ENCODE measurements around the gene SPTBN1.

Gene SPTBN1

DNA sequence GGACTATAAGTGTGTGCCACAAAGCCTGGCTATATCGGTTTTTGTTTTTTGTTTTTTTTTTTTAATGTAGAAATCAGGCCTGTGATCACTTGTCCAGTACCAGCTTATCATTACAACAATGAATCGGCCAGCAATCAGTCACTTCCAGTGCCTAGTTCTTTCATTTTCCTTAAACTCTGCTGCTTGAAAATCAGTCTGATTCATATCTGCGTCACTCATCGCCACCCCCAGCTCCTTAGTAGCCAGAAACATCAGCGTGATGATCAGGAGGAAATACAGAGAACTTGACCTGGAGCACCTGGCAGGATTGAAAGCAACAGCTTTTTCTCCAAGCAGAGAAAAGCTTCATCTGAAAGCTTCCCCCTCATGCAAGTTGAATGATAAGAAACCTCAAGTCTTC is 75.4 kb downstream of the SPTBN1 start:
- no peak for DNase-seq

DNA sequence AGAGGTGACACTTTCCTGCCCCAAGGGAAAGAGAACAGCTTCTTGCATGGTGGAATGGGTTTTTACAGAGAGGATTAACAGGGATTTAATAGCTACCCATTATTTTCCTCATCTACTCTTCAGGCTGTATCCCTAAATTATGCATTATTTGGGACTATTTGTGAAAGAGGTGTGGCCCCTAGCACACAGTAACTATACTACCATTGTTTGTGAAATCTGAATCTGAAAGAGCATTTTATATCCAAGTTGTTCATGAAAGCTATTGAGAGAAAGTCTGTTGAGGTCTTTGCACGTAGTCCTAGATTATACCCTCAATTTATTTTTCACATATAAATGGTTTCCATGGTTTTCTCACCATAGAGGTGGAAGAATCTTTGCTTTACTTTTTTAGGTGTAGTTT is 78.1 kb downstream of the SPTBN1 start:
- no peak for DNase-seq

DNA sequence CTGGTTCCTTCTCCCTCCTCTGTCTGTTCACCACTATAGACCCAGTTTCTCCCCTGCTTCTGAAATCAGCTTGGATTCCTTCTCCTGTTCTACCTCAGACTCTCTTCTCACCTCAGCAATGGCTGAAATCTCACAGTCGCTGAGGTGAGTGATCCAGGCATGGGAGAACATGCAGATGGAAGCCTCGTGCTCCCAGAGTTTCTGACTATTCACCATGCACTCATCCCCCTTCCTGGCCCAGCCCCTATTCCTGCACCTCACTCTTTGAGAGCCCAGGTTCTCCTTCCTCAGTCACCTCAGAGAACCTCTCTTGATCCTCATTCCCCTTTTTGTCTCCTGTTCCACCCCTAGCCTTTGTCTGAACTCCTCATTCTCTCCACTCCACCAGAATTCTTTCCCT is 78.5 kb downstream of the SPTBN1 start:
- DNase-seq: no peak

DNA sequence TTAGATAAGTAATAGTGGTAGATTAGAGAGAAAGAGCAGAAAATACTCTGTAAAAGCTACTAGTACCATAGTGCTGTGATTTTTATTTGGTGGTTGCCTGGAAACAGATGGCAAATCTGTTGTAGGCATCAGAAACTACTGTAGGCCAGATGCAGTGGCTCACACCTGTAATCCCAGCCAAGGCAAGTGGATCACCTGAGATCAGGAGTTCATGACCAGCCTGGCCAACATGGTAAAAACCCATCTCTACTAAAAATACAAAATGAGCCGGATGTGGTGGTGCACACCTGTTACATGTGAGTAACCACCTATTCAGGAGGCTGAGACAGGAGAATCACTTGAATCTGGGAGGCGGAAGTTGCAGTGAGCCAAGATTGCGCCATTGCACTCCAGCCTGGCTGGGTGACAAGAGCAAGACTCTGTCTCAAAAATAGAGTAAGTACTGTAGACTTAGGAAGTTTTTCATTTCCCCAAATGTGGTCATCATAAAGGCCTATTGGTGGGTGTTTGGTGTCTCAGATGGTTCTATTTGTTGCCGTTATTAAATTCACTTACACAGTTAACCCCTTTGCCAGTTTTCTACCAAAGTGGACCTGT is 79.6 kb downstream of the SPTBN1 start:
- no peak for DNase-seq

DNA sequence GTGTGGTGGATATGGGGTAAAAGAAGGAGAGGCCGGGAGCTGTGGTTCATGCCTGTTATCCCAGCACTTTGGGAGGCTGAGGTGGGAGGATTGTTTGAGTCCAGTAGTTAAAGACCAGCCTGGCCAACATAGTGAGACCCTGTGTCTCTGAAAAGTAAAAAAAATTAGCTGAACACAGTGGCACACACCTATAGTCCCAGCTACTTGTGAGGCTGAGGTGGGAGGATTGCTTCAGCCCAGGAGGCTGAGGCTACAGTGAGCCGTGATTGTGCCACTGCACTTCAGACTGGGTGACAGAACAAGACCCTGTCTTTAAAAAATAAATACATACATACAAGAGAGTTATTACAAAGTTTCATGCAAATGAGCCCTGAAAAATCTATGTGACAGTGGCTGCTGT is 80.6 kb downstream of the SPTBN1 start:
- no peak for DNase-seq

DNA sequence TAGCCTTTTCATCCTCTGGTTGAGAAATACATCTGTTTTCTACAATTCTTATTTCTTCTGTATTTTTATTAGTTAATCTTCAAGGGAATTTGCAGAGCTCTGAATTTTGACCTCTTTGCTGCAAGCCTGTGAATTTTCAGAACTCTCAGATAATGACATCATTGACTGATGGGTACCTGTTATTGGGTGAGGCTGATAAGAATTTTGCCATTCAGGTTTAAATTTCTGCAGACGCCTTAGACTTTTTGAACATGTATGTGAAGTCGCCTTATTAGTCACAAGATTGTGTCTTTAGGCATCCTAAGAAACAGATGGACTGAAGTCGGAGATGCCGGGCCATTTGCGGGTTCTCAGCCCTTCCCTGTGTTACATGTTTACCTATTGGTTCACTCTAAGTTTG is 82.4 kb downstream of the SPTBN1 start:
- DNase-seq: no peak

DNA sequence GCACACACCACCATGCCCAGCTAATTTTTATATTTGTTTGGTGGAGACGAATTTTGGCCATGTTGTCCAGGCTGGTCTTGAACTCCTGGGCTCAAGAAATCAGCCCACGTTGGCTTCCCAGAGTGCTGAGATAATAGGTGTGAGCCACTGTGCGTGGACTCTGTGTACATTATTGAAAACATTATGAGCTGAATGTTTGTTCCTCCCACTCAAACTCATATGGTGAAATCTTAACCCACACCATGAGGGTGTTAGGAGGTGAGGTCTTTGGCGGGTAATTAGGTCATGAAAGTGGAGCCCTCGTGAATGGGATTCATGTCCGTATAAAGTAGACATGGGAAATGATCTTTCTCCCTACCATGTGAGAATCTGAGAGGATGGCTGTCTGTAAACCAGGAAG is 83.6 kb downstream of the SPTBN1 start:
- no peak for DNase-seq

DNA sequence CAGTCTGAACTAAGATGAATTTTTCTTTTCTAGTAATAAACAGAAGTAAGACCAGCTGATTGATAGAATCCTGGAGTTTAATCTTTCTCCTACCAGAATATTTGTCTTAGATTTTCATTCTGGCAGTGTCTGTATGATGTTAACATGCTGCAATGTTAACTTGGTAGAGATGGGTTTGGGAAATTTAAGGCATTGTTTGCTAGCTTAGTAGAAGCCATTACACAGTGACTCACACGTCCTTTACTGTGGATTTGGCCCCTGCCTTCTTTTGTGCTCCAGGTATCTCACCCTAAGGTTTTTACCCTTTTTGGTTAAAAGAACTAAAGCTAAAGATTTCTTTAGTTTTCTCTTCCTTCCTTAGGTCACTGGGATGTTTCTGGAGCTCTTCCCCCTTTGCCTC is 84.1 kb downstream of the SPTBN1 start:
- DNase-seq: no peak

DNA sequence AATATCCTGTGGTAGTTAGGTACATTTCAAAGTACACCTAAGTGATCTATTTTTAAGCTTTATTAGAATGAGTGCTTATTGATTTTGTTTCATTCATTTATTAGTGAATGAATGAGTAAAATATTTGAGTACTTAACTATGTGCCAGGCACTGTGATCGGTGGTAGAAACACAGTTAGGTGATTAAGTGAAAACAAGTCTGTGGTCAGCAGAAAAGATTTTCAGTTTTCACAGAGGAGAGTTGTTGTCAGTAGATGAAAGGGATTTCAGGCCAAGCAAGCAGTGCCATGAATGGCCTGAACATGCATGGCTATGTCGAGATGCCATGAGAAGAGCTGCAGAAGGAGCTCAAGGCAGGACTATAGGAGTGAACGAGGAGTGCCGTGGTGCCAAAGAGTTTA is 85.9 kb downstream of the SPTBN1 start:
- no peak for DNase-seq

DNA sequence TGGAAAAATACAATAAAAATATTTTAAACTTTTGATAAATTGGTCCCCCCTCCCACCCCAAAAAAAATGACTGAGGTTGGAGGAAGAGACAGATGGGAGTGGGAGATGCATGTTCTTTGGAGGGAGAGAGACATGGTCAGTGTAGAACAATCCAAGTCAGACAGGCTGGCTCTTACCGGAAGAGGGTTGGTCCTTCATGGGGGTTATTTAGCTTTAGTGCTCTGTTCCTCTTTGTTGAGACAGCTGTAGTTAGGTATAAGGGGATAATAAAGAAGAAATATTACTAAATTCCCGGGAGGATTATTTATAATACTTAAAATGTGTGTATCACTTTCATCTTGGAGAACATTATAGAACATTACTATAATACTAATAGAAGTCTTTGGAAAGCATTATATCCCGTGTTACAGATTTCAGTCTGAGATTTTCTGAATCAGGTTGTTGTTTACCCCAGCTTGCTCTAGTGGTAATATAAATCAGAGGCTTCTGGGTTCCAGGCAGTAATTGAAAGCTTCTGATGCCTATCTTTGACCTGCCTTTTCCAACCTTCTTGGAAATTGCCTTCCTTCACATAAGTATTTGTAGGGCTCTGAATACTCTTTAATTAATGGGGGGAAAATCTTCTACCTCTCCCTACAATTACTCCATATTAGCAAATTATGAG is 87.7 kb downstream of the SPTBN1 start:
- DNase-seq: no peak

DNA sequence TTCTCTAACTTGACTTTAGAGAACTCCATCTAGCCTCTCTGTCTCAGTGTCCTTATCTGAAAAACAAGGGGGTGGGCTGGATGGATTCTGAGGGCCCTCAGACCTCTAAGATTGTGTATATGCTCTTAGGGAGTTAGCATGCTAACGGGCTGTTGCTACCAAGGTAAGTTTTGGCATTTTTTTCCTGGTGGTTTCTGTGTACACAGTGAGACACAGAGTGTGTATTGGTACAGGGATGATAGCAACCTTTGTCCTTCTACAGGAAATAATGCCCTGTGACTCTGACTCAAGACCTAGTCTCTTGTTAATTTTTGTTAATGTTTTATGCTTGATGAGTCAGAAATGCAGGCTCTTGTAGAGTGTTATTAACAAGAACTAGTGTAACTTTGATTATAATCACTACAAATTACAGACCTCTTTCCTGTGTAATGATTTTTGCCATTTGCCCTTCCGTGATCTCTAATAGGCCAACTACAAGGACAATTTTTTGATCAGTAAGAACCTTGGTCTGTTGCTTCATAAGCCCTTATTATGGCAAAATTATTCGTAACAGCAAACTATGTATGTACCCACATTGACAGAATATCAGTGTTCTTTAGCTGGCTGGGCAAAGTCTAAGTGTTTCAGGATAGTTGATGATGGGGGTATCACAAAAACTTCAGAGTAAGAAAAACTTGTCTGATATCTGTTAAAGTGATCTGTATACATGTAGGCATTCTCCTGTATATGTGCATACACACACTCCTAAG is 89.7 kb downstream of the SPTBN1 start:
- DNase-seq: no peak

DNA sequence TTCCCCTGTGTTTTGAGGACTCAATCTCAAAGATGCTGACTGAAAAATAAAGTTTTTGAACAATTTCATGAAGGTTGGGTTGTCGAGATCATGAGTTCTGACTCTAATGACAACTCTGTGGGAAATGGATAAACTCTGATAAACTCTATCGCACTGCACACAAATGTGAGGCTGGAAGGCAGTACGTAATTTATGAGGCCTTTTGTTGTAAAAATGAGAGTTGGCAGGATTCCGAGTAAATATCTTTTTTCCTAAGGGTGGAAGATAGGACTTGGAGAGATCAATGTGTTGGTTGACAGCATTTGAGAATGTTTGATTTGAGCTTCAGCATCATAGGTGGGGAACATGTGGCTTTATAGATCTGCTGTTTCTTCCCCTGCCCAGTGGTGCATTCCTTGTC is 90.4 kb downstream of the SPTBN1 start:
- no peak for DNase-seq

DNA sequence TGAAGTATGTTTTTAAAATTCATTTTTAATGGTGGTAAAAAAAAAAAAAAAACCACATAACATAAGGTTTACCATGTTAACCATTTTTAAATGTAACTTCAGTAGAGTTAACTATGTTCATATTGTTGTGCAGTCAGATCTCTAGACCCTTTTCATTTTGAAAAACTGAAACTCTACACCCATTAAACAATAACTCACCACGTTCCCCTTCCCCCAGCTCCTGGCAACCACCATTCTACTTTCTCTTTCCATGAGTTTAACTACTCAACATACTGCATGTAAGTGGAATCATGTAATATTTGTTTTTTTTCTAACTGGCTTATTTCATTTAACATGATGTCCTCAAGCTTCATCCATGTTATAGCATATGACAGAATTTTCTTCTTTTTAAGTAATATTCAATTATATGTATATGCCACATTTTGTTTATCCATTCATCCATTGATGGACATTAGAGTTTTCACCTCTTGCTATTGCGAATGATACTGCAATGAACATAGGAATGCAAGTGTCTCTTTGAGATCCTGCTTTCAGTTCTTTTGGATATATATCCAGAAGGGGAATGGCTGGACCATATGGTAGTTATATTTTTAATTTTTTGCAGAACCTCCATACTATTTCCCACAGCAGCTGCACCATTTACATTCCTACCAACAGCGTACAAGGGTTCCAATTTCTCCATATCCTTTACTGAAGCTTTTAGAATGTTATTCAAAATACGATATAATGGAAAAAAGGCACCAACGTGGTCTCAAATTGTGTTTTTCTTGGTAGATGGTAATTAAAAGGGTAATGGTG is 91.0 kb downstream of the SPTBN1 start:
- DNase-seq: no peak

DNA sequence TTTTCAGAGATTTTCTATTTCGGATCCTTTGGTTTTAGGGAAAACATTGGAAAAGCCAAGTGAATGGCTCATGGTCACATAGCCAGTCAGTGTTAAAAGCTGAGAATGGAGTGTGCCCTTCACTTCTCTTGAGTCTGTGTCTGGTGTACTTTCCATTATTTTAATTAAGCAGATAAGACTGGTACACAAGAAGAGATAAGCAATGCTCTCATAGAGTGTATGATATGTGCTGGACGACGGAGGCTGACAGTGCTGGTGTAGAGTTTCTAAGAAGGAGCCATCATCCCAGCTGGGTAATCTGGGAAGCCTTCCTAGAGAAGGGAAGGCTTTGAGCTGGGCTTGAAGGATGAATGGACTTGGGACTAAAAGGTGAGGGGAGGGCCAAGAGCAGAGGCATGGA is 93.3 kb downstream of the SPTBN1 start:
- DNase-seq: no peak

DNA sequence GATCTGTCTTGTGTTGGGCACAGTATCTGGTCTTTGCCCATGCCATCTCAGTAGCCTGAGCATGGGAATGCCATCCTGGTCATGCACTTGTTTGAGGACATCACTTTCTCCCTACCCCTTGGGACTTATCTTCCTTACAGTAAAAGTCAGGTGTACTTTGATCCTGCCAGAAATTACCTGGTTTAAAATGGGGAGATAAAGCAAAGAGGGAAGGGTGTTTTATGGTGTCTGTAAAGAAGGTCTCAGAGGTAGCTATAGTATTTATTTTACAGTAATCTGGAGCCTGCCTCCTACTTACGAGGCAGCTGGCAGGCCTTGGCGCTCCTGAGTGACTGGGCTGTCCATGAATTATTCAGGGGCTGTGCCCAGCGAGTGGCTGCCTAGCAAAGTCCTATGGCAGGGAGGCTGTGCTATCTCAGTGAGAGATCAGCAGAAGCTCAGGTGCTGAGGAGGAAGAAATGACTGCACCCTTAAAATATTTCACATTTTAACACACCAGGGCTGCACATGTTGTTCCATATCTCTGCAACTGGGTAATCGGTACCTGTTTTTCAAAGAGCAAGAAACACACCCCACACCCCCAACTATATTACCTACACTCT is 93.9 kb downstream of the SPTBN1 start:
- no peak for DNase-seq

DNA sequence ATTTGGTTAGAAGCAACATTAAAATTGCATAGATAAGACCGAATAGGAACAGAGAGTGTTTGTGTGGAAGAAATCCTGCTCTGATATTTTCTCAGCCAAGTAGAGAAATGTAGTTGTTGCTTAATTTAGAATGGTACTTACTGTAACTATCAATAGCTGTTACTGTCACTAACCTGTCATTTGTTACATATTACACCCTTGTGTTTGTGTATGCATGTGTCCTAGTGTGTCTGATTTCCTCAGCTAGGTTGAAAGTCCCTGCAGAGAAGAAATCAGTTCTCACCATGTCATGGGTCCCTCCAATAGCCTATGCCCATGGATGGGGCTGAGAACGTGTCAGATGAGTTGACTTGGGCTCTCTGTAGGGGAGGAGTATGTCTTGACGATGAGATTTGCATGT is 94.4 kb downstream of the SPTBN1 start:
- no peak for DNase-seq

DNA sequence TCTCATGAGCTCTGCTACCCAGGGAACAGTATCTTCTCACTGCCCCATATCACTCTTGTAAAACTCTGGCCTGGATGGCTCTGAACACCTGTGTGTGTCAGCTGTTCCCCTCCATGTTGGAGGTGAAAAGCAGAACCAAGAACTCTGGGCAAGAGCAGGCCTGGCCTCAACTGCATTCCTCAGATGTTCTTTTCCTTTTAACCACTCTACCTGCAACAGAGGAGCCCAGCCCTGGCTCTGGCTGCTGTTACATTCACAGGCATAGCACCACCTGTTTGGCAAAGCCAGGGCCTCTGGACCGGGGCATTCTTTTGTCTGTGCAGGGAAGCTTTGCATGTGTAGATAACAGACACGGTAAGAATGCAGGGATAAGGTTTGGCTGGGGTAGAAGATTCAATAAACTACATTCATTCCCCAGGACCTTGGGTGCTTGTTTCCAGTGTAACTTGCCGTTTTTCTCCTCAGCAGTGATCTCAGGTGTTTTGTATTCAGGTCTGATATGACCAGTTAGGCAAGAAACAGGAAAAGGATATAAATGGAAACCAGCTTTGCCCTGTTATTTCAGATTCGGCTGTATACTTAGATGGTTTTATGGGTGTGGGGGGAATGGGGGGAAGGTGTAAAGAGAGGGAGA is 95.1 kb downstream of the SPTBN1 start:
- no peak for DNase-seq

DNA sequence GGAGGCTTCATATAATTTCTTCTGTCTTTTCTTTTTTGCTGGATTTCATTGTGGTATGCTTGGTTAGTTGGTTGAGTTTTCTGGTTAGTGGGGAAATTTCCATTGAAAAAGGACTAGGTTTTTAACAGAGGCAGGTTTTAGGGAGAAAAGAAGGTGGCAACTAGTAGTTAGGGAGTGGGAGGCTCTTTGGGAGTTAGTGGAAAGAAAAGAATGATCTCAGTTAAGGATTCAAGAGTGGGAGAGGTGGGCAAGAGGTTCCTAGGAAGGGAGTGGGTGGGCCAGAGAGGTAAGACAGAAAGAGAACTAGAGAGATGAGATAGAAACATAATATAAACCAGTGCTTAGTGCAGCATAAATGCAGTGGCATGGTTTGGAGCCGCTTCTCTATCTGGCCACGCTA is 96.9 kb downstream of the SPTBN1 start:
- no peak for DNase-seq

DNA sequence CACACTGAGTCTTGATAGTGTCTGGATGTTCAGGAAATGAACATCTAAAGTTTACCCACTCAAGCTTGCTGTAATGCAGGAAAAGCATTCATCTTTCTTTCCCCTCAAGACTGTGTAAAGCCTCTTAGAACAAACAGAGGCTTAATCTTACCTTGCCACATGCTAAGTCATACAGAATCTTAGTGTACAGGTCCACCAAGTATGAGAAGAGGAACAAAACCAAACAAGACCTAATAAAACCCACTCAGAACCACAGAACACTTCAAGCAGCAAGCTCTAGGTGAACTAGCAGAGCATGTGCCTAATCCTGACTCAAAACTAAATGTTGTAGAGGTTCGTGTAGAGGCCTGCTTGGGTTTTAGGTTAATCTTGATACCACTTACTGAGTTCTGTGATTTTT is 97.6 kb downstream of the SPTBN1 start:
- no peak for DNase-seq

DNA sequence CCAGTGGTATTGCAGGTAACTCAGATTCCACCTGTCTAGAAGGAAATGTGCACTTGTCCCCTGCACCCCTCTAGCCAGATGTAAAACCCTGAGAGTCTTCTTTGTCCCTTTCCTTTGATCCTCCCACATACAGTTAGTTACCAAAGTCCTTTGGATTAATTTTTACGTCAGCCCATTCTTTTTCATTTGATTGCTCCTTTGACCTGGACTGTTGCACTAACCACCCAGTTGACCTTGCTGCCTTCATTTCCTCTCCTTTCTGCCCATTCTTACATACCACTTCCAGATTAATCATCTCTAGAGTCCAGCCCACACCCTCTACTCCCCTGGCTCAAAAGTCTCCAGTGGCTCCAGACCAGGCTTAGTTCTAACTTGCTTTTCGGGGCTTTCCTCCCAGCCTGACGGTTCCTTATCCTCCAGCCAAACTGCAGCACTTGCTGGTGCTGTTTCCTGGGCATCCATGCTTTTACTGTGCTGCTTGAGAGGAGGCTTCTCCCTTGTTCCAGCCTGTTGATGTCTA is 99.3 kb downstream of the SPTBN1 start:
- DNase-seq: no peak

DNA sequence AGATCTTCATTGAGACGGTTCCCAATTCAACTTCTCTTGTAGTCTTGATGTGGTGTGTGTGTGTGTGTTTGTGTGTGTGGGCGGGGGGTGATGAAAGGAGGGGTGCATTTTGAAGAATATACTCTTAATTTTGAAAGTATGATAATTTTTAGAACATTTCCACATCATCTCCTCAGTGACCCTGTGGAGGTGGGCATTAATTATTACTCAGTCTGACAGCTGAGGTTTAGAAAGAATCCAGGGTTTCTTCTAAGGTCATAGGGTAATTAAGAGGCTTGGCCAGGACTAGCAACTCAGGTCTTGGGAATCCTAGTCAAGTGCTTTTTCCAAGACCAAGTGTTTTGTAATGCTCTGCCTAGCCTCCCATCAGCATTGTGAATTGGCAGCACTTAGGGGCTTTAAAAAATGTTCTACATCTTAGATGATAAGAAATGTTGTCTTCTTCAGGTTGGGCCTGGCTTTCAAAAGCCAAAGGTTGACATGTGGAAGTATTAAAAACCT is 100.5 kb downstream of the SPTBN1 start:
- no peak for DNase-seq

DNA sequence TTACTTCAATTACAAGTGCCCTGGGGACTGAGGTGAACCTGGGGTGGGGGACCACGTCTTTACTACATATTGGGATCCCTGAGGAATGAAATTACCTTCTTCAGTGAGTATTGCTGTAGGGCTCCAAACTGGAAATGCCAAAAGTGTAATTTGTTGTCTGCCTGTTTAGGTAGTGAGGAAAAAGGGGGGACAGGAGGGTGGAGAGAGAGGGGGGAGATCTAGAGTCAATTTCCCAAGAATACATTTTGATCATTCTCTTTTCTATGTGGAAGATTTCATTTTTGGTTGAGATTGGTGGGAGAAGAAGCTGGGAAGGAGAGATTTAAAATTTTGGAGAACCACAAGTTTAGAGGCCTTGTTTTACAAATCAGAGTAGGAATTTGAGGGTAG is 101.1 kb downstream of the SPTBN1 start:
- no peak for DNase-seq
